Stimulated activated naive B cell treated with anti-CD40 and anti-IgM and Interleukin-4, amounts not matched to agents 10 μg/mL and 1 μg/mL and 100 μg/mL, for 72 hours (primary cell): ENCODE results near the gene CCDC184.

Experiments used
- ATAC-seq, 2 donors: fragments of 150-1000 bp; cut with Tn5 transposase; replicated peaks; 2 replicates each; pipeline ENCODE4 v1.10.0; 2021; ENCODE audit warnings: moderate library complexity in 1 of 2
- DNase-seq: peaks from one replicate; pipeline ENCODE4 v3.0.0; 2021
- H3K27ac Mint-ChIP-seq: one replicate; pipeline ENCODE4 v1.8.0; 2022; ENCODE audit warnings: mild to moderate bottlenecking, mixed read lengths
- H3K27me3 Mint-ChIP-seq, 2 donors: one replicate each; pipeline ENCODE4 v1.8.0; 2022; ENCODE audit warnings: mixed read lengths in 2 of 2
- H3K36me3 Mint-ChIP-seq, 2 donors: one replicate each; pipeline ENCODE4 v1.8.0; 2022; ENCODE audit warnings: mixed read lengths in 2 of 2, mild to moderate bottlenecking in 1 of 2
- H3K4me1 Mint-ChIP-seq, 2 donors: one replicate each; pipeline ENCODE4 v1.8.0; 2022; ENCODE audit warnings: mixed read lengths in 2 of 2, mild to moderate bottlenecking in 1 of 2
- H3K4me3 Mint-ChIP-seq, 2 donors: one replicate each; pipeline ENCODE4 v1.8.0; 2022; ENCODE audit warnings: mild to moderate bottlenecking in 2 of 2, mixed read lengths in 2 of 2, moderate library complexity in 1 of 2
- H3K9me3 Mint-ChIP-seq, 2 donors: one replicate each; pipeline ENCODE4 v1.8.0; 2022; ENCODE audit warnings: mixed read lengths in 2 of 2, mild to moderate bottlenecking in 1 of 2

The CCDC184 gene

DNA sequence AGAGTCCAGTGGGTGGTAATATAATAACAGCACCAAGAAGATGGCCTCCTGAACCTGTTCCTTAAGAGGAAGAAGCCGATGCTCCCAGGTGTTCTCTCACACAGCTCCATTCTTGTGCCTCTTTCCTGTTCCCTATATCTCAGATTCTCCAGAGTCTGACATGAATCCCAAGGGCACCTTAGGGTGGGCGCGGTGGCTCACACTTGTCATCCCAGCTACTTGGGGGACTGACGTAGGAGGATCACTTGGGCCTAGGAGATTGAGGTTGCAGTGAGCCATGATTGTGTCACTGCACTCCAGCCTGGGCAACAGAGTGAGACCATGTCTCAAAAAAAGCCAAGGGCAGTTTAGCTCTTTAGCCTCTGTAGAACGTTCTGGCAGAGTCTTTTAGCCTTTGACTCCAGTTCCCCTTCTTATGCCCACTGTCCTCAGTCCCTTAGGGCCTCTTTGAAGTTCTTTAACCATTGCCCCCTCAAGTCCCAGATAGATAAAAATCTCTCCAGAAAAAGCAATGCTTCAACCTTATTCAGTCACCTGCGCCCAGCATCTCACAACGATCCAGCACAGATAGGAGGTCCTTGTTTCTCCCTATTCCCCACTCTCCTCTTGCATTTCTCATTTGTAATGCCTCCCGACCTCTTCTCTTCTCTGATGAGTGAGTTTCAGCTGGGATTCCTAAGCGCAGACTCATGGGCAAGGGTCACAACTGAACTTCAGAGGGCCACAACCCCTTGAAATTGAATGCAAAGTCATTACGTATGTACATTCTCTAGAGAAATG lies 4.7 kb downstream of the CCDC184 start:
- H3K27me3 Mint-ChIP-seq, result peaks cover 24 to 34% of the 10 kb centered on the region in 2 donors
- no peak overlapping the region for H3K27ac Mint-ChIP-seq
- H3K4me1 Mint-ChIP-seq, result peaks cover 24 to 26% of the 10 kb centered on the region in 2 donors
- ATAC-seq (no peak), DNase-seq (no peak)
- no peak overlapping the region for H3K4me3 Mint-ChIP-seq
- peaks cover 0 to 3% of the 10 kb centered on the region in 2 donors for H3K36me3 Mint-ChIP-seq
- no peaks in the 10 kb centered on the region for H3K9me3 Mint-ChIP-seq

DNA sequence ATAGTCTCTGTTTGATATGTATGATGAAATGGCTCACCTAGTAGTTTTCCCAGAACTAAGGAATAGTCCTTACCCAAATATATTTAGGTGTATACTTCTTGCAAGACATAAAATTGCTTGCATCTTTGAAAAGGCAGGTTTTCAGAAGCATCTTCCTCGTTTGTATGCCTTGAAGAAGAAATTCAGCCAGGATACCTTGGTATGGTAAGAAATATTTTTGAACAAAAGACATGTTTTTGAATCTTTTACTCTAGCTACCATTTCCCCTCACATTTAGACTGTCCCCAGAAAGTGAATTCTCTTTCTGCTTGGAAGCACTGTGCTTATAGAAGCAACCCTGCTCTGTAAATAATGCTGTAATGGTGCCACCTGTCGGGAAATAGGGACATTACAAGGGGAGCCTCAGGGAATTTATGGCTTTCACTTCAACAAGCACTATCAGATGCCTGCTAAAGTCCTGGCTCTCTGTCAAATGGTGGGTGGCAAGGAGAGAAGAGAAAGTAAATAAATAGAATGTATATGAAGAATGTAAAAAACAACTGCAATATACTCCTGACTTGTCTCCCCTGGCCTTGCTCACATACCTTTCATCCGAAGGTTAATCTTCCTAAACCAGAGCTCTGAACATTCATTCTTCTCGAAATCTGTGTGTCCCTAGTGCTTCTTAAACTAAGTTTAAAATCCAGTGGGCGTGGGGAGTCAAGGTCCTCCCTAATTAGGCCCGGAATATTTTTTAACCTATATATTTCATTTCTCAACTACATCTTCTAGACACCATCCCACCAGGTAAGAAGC lies 6.1 kb downstream of the CCDC184 start:
- Mint-ChIP-seq H3K27me3 (peaks cover 29 to 41% of the 10 kb centered on the region in 2 donors), H3K4me3 (no peak overlapping the region), H3K9me3 (no peaks in the 10 kb centered on the region), H3K4me1 (peaks cover 21 to 26% of the 10 kb centered on the region in 2 donors), H3K36me3 (peaks cover 0 to 3% of the 10 kb centered on the region in 2 donors), H3K27ac (no peak overlapping the region)
- ATAC-seq, result peak; percentile 62 to 76
- DNase-seq, result peak; percentile 45

GRCh38 chr12:48191096-48191495 lies 7.7 kb downstream of the CCDC184 start:
- no peak overlapping the region for H3K27ac Mint-ChIP-seq
- no peaks in the 10 kb centered on the region for H3K9me3 Mint-ChIP-seq
- DNase-seq (no peak), ATAC-seq (no peak)
- peaks cover 28 to 43% of the 10 kb centered on the region in 2 donors for H3K27me3 Mint-ChIP-seq
- H3K36me3 Mint-ChIP-seq, result peaks cover 0 to 3% of the 10 kb centered on the region in 2 donors
- peaks cover 8 to 10% of the 10 kb centered on the region in 2 donors for H3K4me1 Mint-ChIP-seq
- H3K4me3 Mint-ChIP-seq, result no peak overlapping the region

GRCh38 chr12:48192861-48193260 lies 9.4 kb downstream of the CCDC184 start:
- no peaks in the 10 kb centered on the region for H3K36me3 Mint-ChIP-seq
- H3K27me3 Mint-ChIP-seq, result peaks cover 23 to 38% of the 10 kb centered on the region in 2 donors
- peaks cover 6 to 11% of the 10 kb centered on the region in 2 donors for H3K4me1 Mint-ChIP-seq
- no peak overlapping the region for H3K4me3 Mint-ChIP-seq
- DNase-seq (no peak), ATAC-seq (no peak)
- no peak overlapping the region for H3K27ac Mint-ChIP-seq
- H3K9me3 Mint-ChIP-seq, result no peaks in the 10 kb centered on the region

DNA sequence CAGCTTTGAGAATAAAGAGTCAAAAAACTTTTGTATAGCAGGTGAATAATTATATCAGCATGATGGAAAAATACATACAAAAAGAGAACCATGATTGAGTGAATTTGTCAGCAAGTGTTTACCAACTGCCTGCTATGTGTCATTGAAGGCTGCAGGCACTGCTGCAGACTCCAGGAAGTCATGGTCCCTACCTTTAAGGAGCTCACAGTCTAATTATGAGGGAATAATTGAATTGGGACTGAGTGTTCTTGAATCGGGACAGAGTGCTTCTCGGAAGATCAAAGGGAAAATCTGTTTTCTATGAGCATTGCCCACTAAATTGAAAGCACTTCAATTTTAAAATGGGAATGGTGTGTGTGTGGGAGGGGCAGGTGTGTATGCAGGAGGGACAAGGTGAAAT lies 10.2 kb downstream of the CCDC184 start:
- Mint-ChIP-seq H3K4me3 (no peak overlapping the region), H3K4me1 (peaks cover 6 to 11% of the 10 kb centered on the region in 2 donors), H3K27ac (no peak overlapping the region), H3K27me3 (peaks cover 23 to 38% of the 10 kb centered on the region in 2 donors), H3K9me3 (no peaks in the 10 kb centered on the region), H3K36me3 (no peaks in the 10 kb centered on the region)
- ATAC-seq (no peak), DNase-seq (no peak)

DNA sequence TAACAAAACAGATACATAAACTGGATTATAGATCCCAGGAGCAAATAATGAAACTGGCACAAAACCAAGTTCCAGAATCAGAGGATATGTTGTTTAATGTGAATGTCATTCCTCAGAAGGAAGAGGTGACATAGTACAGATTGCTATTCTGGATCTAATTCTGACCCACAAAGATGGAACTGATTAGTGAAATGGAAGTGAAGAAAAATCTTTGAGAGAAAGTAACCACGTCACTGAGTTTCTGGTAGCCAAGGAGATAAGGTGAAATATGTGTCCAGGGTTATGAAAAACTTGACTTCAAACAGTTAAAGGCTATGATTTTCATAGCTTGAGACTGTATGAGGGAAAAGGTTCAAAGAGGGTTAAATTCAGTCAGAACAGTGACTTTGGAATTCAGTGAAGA lies 11.4 kb downstream of the CCDC184 start:
- no peaks in the 10 kb centered on the region for H3K9me3 Mint-ChIP-seq
- H3K4me3 Mint-ChIP-seq, result no peak overlapping the region
- ATAC-seq (no peak), DNase-seq (no peak)
- H3K27ac Mint-ChIP-seq, result no peak overlapping the region
- peaks cover 11 to 20% of the 10 kb centered on the region in 2 donors for H3K4me1 Mint-ChIP-seq
- H3K36me3 Mint-ChIP-seq, result no peaks in the 10 kb centered on the region
- peaks cover 23 to 38% of the 10 kb centered on the region in 2 donors for H3K27me3 Mint-ChIP-seq

GRCh38 chr12:48197549-48197970 lies 14.1 kb downstream of the CCDC184 start:
- ATAC-seq, result peak; percentile 42 to 44
- peaks cover 19 to 31% of the 10 kb centered on the region in 2 donors for H3K4me1 Mint-ChIP-seq
- peak overlapping the region; percentile 86 to 93 for H3K4me3 Mint-ChIP-seq
- peak overlapping the region; percentile 99 for H3K27ac Mint-ChIP-seq
- peaks cover 7 to 20% of the 10 kb centered on the region in 2 donors for H3K36me3 Mint-ChIP-seq
- no peak for DNase-seq
- peaks cover 2 to 8% of the 10 kb centered on the region in 2 donors for H3K9me3 Mint-ChIP-seq
- H3K27me3 Mint-ChIP-seq, result peaks cover 17 to 26% of the 10 kb centered on the region in 2 donors

DNA sequence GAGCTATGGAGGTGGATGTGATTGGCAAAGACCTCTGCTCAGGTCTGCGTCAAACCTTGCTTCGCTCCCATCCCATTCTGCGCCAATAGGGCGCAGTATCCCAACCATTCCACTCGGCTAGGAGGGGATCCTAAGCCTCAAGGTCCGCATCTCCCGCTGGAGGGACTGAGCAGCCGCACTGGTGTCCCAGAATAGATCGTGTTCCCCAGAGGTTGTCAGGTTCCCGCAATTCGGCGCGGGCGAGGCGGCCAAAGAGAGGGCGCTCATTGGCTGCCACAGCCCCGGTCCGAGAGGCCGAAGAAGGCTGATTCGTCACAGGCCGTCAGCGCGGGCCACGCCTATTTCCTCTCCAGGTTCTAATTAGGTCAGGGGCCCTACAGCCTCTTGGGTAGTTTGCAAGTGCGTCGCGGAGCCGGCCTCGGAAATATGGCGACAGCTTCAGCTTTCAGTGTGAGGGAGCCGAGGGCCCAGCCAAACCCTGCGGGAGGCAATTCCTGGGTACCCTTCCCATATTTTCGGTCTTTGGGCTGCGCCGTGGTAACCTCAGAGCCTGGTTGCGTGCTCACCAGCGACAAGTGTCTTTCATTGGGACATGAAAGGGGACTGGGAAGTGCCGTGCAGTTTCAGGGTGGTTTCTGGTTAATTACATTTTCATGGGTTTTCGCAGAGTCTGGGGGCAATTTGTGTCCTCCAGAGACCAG lies 14.7 kb downstream of the CCDC184 start:
- H3K27me3 Mint-ChIP-seq, result peaks cover 17 to 26% of the 10 kb centered on the region in 2 donors
- peak overlapping the region; percentile 86 to 93 for H3K4me3 Mint-ChIP-seq
- H3K36me3 Mint-ChIP-seq, result peaks cover 10 to 26% of the 10 kb centered on the region in 2 donors
- H3K27ac Mint-ChIP-seq, result peak overlapping the region; percentile 99
- ATAC-seq (peak; percentile 99 to 100), DNase-seq (peak; percentile 94)
- H3K4me1 Mint-ChIP-seq, result peaks cover 19 to 31% of the 10 kb centered on the region in 2 donors
- peaks cover 7 to 12% of the 10 kb centered on the region in 2 donors for H3K9me3 Mint-ChIP-seq

DNA sequence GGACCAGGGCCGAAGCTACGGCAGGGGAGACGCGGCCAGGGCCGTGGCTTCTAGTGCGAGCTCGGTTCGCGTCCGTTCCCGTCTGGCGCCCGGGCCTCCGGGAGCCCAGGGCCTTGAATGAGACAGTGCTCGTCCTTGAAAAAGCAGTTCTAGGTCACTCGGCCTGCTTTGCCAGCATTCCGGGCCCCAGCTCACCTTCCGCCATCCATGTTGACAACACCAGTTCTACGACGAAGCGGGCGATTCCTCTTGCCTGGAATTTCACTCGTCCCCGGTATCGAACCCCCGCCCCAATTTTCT lies 15.2 kb downstream of the CCDC184 start:
- peaks cover 18 to 29% of the 10 kb centered on the region in 2 donors for H3K4me1 Mint-ChIP-seq

GRCh38 chr12:48198985-48199384 lies 15.5 kb downstream of the CCDC184 start:
- ATAC-seq (no peak), DNase-seq (no peak)
- Mint-ChIP-seq H3K27me3 (peaks cover 11 to 18% of the 10 kb centered on the region in 2 donors), H3K4me1 (peaks cover 16 to 26% of the 10 kb centered on the region in 2 donors), H3K4me3 (peak overlapping the region; percentile 86 to 93), H3K27ac (peak overlapping the region; percentile 99), H3K9me3 (peaks cover 7 to 12% of the 10 kb centered on the region in 2 donors), H3K36me3 (peaks cover 10 to 30% of the 10 kb centered on the region in 2 donors)

More for the DNA sequence above, 15.2 kb downstream of the CCDC184 start:
- H3K4me3 Mint-ChIP-seq, result peak overlapping the region; percentile 86 to 93
- no peak for DNase-seq
- peaks cover 14 to 22% of the 10 kb centered on the region in 2 donors for H3K27me3 Mint-ChIP-seq
- peak overlapping the region; percentile 99 for H3K27ac Mint-ChIP-seq
- H3K9me3 Mint-ChIP-seq, result peaks cover 7 to 12% of the 10 kb centered on the region in 2 donors
- ATAC-seq, result peak; percentile 39 to 41
- peaks cover 10 to 26% of the 10 kb centered on the region in 2 donors for H3K36me3 Mint-ChIP-seq

GRCh38 chr12:48199774-48200221 lies 16.4 kb downstream of the CCDC184 start:
- ATAC-seq (no peak), DNase-seq (no peak)
- H3K4me1 Mint-ChIP-seq, result peaks cover 16 to 26% of the 10 kb centered on the region in 2 donors
- peaks cover 14 to 36% of the 10 kb centered on the region in 2 donors for H3K36me3 Mint-ChIP-seq
- H3K4me3 Mint-ChIP-seq, result peak overlapping the region; percentile 86 to 93
- H3K27ac Mint-ChIP-seq, result no peak overlapping the region
- H3K9me3 Mint-ChIP-seq, result peaks cover 10 to 17% of the 10 kb centered on the region in 2 donors
- H3K27me3 Mint-ChIP-seq, result peaks cover 4 to 10% of the 10 kb centered on the region in 2 donors

- ATAC-seq, result no peak
- Mint-ChIP-seq H3K27me3 (no peaks in the 10 kb centered on the region), H3K36me3 (peaks cover 15 to 37% of the 10 kb centered on the region in 2 donors), H3K4me1 (peaks cover 16 to 26% of the 10 kb centered on the region in 2 donors), H3K9me3 (peaks cover 10 to 17% of the 10 kb centered on the region in 2 donors), H3K27ac (no peak overlapping the region), H3K4me3 (no peak overlapping the region)
- no peak for DNase-seq
Measured at GRCh38 chr12:48201091-48201490, 17.6 kb downstream of the CCDC184 start.

DNA sequence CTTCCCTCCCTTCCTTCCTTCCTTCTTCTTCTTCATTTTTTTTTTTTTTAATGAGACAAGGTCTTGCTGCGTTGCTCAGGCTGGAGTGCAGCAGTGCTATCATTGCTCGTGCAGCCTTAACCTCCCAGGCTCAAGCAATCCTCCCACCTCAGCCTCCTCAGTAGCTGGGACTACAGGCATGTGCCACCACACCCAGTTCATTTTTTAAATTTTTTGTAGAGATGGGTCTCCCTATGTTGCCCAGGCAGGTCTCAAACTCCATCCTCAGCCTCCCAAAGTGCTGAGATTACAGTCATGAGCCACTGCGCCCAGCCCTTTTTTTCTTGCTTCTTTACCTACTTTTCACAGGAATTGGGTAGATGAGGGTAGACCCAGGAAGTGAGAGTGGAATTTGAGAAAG lies 18.1 kb downstream of the CCDC184 start:
- DNase-seq (no peak), ATAC-seq (no peak)
- H3K27me3 Mint-ChIP-seq, result no peaks in the 10 kb centered on the region
- no peak overlapping the region for H3K27ac Mint-ChIP-seq
- peaks cover 16 to 26% of the 10 kb centered on the region in 2 donors for H3K4me1 Mint-ChIP-seq
- peaks cover 10 to 21% of the 10 kb centered on the region in 2 donors for H3K9me3 Mint-ChIP-seq
- peaks cover 18 to 41% of the 10 kb centered on the region in 2 donors for H3K36me3 Mint-ChIP-seq
- no peak overlapping the region for H3K4me3 Mint-ChIP-seq

GRCh38 chr12:48202766-48203165 lies 19.3 kb downstream of the CCDC184 start:
- peaks cover 13 to 20% of the 10 kb centered on the region in 2 donors for H3K4me1 Mint-ChIP-seq
- H3K4me3 Mint-ChIP-seq, result no peak overlapping the region
- H3K36me3 Mint-ChIP-seq, result peaks cover 22 to 48% of the 10 kb centered on the region in 2 donors
- H3K27me3 Mint-ChIP-seq, result no peaks in the 10 kb centered on the region
- H3K9me3 Mint-ChIP-seq, result peaks cover 14 to 27% of the 10 kb centered on the region in 2 donors
- ATAC-seq, result no peak
- DNase-seq, result no peak
- no peak overlapping the region for H3K27ac Mint-ChIP-seq
